CD1c-positive myeloid dendritic cell (primary cell): ENCODE data around the gene NKTR.

ENCODE experiments used
- DNase-seq: peaks from one replicate; pipeline ENCODE4 v3.0.0-alpha.2; 2016; ENCODE audit errors: extremely low spot score

The NKTR gene

DNA sequence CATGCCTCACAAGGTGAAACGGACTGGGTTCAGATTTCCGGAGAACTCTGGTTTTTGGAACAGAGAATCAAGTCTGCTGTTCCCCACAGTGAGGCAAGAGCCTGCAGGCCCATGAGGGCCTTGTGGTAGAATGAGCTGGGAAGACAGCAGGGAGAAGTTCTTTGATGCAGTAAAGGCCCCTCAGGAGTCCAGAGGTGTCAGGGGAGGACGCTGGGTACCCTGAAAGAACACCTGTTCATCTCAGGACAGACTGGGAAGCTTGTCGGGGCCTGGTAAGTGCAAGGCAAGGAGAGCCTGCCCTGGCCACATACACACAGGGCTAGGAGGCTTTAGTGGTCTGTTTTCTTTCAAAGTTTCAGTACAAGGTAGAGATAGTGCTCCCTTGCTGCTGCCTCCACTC, 49.3 kb downstream of the NKTR start:
- no peak for DNase-seq

DNA sequence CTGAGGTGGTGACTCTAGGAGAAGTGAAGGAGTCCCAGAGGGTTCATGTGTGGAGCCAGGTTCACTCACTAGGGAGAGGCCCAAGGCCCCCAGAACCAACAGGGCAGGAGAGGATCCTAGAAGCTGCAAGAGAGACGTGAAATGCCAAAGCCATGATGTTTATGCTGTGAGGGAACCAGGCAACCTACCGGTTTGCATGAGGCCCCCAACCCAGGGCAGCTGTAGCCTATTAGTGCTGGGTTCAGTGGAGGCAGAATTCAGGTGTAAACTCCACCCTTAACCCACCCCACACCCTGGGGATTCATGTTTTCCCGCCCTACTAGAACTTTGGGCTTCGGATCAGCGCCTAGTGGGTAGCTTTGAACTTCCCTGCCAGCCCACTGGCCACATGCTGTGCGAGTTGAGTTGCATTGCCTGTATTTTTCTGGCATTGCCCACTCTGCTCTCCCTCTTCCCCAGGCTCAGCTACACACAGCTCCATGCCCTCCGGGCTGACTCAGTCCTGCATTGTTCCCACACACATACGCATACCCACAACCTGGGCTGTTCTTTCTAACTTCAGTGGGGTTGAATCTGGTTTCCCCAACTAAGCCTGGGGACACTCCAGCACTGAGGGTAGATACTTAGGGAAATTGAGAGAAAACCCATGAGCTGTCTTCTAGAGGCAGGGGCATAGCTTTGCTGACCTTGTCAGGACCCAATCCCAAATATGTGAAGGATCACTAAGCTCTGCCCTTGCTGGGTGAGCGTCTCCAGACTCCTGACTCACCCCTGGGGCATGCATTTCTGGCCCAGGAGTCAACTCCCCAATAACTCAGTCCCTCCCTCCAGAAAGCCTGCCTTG, 51.0 kb downstream of the NKTR start:
- DNase-seq: no peak

DNA sequence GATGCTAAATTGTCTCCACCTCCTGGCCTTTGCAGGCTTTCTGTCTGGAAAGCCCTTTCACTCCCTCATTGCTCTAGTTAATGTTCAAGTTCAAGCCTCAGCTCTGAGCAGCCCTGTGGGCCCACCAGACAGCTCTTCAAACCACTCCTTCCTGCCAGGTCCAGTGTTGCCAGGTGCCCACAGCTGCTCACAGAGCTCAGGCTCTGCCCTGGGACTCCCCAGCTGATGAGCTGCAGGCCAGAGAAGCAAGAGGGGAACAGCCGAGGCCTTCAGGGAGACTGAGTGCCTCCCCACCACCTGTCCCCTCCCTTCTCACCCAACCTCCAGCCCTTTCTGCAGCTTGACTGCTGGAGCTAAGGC, 51.7 kb downstream of the NKTR start:
- no peak for DNase-seq

DNA sequence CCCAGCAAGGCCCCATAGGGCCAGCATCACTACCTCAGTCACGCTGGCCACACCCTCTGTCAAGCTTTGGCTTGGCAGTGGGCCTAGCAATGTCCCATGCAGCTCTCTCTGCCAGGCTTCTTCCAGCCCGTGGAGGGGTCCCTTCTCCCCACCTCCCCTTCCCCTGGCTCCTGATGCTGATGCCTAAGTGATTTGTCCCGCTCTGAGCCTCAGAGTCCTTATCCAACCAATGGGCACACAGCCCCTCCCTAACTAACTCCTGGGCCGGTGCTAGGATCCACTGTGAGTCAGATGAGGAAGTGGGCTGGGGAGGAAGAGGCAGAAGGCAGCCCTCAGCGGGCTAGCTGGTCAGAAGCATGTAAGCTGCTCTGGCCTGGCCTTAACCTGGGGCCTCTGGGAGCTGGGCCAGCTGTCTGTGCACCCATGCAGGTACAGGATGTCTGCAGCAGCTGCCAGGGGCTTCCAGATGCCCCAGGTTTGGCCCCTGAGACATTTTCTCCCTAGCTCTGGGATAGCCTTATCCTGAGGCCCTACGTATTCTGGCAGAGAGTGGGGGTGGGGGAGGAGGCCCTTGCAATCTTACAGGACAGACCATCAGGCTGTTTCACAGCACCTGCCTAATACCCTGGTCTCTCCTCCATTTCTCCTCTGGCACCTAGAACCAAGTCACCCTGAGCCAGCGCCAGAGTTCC, 52.3 kb downstream of the NKTR start:
- peak; percentile 82 for DNase-seq

DNA sequence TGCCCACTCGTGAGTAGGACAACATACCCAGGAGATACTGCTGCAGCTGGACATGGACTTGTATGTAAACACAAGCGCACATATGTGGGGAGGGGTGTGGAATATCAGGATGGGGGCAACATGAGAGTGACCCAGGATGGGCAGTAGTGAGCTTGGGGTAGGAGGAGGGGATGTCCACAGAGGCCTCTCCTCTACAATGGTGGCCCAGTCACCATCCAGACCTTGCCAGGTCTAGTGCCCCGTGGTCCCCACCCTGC, 52.7 kb downstream of the NKTR start:
- no peak for DNase-seq

DNA sequence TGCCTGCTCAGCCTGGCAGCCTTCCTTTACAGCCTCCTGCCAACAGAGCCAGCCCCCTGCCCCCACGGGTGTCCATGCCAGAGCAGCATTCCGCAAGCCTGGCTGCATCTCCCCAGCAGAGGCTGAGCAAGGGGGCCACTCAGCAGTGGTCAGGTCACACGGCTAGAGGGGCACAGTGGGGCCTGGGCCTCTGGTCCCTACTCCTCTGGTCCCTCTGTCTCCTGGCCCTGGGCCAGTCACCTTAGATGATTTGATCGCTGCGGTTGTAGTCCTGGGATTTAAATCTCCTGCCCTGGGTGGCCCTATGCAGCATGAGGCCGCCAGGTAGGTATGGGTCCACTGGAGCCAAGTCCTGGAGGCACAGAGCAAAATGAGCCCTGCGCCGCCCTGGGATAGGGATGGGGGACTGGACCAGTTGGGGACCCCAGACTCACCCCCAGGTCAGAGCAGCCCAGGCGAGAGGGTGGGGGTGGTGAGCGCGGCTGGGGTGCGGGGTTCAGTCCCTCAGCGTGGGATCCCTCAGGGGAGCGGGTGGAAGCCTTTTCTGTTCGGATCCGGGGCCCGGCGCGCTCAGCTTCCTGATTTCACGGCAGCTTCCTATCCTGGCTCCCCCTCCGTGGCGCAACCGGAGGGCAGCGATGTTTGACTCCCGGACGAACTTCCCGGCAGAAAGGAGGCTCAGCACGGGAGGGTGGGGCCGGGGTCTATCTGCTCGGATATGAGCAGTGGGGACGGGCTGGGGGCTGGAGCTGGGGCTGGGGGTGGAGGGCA, 53.3 kb downstream of the NKTR start, which contains the start of gene ZBTB47:
TSS of gene ZBTB47 (plus strand) at position 138 of the 771 bp plus-strand sequence. CDS start 4,659 bp downstream, outside the sequence.
- peak; percentile 80 for DNase-seq

DNA sequence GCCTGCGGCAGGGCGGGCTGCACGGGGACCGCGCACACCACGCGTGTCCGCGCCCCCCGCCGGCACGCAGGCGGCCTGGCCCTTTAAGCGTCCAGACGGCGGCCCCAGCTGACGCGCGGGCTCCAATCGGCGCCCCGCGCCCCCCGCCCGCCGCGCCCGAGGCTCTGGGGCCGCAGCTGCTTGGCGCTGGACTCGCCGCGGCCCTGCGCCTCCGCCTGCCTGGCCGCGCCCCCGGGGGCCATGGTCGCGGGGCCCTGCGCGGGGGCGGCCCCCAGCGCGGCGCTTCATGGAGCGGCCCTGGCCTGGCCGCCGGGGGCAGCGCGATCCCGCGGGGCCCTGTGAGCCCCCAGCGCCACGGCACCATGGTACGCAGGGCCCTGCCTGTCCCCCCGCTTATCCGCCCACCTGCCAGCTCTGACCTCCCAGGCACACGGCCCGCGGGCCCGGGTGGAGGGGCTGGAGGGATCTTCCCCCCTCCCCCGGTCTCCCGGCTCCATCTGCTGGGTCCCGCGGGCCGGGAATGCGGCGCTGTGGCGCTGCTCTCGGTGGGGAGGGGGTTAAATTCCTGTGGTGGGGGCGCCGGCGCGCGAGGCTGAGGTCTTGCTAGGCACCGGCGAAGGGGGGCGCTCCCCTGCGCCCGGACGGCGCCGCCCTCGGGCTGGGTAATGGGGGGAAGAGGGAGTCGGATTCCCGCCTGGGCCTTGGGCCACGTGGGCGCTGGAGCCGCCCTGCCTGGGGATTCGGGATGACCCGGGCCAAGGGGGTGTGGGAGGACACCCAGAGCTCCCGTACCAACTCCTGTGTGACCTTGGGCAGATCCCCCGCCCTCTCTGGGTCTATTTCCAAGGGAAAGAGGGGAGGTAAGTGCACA, 54.1 kb downstream of the NKTR start:
- peak; percentile 52 for DNase-seq

DNA sequence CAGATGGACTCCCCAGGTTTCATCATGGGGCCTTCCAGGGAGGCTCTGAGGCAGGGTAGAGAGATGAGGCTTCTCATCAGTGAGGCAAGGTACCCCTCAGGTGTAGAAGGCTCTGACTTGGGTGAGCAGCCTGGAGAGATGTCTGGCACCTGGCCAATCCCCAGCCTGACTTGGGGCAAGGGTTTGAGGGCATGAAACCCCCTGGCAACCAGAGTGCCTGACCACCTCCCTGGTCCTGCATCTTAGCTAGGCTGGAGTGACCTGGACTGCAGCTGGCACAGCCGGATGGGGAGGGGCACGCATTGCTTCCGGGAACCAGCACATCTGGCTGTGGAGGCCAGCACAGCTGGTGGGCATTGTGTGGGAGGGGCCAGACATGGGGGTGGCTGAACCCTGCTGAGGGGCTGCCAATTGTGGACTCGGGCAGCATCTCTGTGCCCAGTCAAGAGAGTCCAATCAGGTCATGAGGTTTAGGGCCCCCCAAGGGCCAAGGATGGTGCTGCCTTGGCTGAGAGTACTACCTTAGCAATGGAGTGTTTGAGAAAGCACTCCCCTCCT, 54.9 kb downstream of the NKTR start:
- DNase-seq: no peak

DNA sequence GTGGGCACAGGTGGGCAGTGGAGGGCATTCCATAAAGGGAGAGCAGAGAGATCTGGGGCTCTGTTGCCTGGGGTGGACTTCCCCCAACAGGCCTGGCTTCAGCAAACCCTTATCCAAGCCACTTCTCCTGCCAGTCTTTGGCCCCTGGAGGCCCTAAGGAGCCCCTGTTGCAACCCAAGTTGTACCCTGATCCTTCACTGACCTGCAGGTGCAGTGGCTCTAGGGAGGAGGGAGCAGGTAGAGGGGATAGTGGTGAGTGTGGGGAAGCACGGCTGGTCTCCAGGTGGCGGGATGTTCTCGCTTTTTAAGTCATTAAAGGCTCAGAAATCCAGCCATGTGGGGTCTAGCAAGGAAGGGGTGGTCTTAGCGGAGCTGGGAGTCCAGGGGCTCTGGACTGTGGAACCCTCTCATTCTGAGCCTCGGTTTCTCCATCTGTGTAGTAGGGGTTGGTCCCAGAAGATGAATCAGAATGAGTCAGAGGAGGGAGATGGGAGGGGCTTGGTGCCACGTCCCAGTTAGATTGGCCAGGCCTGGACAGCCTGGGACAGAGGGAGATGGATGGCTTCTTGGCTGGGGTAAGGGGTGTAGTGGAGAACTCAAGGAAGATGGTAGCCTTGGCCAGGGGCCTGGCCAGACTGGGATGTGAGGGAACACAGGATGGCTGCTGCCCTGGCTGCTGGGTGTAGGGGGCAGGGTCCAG, 55.6 kb downstream of the NKTR start:
- no peak for DNase-seq

DNA sequence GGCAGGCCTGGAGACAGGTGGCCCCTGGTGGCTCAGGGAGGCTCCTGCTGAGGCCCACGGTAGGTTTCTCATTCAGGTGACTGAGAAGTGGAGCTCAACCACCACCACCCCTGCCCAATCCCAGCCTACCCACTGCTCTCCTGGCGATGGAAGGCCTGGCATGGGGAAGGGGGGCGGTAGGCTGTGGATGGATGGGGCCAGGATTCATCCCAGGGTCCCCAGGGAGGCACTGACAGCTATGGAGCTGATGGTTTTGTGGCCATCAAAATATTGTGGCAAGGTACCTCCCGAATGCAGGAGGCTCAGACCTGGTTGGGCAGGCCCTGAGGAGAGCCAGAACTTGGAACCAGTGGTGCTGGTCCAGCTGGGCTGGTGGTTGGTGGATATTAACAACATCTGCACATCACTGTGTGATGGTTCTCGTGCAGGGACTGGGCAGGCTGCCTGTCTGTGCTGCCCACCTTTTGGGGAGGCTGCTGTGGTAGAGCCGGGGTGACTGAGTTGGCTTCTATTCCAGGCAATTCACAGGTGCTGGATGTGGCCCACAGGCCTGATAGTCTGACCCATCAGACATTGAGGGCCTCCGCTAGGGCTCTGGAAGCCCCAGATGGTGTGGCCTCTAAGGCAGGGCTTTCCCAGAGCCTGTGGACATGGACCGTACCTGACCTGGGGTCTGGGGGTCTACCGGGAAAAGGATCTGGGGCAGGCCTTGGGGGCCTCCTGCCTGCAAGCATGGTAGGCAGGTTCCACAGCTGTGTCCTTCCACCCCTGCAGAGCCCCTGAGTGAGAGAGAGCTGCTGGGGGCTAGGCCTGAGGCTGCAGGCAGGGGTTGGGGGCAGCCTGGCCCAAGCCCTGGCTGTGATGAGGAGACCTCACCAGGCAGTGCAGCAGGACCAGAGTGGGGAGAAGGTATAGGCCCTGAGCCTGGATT, 56.5 kb downstream of the NKTR start:
- DNase-seq: no peak

DNA sequence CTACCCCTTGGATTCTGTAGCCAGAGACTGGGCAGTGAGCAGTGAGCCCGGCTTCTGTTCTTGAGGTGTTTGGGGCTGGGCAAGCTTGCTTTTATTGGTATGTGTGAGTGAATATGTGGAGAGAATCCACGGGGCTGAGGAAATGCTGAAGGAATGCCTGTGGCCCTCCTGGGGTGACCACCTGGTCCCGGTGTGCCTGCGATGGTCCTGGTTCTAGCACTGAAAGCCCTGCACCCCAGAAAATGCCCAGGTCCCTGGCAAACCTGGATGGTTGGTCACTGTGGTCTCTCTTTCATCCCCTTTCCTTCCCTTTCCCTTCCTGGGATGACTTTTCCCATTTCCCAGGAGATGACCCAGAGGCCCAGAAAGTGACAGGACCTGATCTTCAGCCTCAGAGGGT, 57.2 kb downstream of the NKTR start:
- DNase-seq: no peak

DNA sequence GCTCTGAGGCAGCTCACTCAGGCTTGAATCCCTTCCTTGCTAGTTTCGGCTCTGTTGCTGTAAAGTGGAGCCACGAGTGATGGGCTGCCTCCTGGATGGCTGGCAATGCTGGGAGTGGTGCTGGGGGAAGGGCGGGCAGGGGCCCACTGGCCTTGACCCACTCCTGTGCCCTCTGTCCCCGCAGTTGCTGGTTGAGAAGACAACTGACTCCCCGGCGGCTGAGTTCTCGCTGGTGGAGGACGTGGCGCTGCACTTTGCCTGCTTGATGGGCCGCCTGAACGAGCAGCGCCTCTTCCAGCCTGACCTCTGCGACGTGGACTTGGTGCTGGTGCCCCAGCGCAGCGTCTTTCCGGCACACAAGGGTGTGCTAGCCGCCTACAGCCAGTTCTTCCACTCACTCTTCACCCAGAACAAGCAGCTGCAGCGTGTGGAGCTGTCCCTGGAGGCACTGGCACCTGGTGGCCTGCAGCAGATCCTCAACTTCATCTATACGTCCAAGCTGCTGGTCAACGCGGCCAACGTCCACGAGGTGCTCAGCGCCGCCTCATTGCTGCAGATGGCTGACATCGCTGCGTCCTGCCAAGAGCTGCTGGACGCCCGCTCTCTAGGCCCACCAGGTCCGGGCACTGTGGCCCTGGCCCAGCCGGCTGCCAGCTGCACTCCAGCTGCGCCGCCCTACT, 57.7 kb downstream of the NKTR start:
- no peak for DNase-seq

DNA sequence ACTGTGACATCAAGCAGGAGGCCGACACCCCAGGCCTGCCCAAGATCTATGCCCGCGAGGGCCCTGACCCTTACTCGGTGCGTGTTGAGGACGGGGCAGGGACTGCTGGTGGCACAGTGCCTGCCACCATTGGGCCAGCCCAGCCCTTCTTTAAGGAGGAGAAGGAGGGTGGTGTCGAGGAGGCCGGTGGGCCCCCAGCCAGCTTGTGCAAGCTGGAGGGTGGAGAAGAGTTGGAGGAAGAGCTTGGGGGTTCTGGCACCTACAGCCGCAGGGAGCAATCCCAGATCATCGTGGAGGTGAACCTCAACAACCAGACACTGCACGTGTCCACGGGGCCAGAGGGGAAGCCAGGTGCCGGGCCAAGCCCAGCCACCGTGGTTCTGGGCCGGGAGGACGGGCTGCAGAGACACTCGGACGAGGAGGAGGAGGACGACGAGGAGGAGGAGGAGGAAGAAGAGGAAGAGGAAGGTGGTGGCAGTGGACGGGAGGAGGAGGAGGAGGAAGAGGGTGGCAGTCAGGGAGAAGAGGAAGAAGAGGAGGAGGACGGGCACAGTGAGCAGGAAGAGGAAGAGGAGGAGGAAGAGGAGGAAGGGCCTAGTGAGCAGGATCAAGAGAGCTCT, 58.4 kb downstream of the NKTR start:
- DNase-seq: no peak

DNA sequence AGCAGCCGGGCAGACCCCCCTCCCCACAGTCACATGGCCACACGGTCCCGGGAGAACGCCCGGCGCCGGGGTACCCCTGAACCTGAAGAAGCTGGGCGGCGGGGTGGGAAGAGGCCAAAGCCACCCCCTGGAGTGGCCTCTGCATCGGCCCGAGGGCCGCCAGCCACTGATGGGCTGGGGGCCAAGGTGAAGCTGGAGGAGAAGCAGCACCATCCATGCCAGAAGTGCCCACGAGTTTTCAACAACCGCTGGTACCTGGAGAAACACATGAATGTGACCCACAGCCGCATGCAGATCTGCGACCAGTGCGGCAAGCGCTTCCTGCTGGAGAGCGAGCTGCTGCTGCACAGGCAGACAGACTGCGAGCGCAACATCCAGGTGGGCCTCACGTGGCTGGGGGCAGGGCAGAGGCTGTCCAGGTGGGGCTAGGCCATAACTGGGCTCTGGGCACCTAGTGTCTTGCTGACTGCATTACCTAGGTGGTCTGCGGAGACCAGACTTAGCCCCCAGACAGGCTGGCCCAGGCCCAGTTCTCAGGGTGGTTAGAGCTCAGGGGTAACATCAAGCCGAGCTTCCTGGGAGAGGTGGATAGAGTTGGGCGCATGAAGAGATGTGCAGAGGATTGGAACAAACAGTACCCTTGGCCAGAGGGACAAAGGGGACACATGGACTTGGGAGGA, 59.1 kb downstream of the NKTR start:
- DNase-seq: no peak

DNA sequence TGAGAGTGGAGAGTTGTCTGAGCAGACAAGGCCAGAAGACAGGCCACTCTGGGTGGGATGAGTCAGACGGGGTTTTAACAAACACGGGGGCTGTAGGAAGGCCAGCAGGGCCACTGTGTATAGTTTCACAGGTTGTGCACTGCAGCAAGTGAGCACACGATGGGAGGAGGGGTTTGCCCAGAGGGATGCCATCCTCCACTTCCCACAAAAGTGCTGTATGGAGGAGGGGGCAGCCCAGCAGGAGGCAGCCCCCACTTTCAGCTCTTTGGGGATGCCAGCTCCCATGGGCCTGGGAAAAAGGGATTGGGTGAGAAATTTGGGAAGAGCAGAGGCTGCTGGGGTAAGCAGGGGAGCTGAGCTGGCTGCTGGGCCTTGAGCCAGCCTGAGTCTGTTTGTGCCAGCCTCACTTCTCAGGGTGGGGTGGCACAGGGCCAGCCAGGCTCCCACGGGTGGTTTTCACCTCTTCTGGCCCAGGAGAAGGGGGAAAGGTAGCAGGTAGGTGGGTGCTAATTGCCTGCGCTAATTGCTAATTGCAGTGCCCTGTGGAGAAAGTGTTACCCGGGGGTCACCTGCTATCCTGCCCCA, 59.7 kb downstream of the NKTR start:
- no peak for DNase-seq

DNA sequence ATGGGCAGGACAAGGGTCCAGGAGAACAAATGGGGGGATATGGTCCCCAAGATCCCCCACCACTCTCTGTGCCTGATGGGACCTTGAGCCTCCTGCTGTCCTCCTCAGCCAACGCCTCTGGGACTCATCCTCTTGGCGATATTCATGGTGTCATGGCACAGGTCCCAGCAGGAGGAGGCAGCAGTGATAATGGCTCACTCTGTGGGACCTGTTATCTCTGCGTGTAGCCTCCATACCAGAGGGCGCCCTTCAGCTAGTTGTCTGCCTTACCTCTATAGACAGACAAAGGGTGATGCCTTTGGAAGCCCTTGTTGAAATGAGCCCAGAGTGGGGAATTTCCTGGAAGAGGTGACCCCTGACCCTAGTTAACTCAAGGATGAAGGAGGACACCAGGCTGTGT, 60.4 kb downstream of the NKTR start:
- DNase-seq: no peak

DNA sequence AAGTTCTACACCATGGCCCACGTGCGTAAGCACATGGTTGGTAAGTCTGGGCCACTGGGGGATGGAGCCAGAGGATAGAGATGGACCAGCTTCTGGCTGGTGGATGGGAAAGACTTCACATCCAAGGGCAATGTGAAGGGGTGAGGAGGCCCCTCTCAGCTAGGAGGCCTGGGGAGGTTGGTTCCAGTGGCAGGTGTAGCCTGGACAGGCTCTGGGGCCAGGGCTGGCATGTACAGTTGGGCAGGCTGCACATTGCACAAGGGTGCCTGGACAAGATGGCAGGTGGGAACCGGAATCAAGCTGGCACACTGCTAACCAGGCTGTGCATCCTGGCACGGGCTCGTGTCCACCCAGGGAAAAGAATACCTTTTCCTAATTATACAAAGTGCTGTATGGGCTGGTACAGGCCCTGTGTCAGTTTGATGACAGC, 61.1 kb downstream of the NKTR start:
- DNase-seq: no peak
